GM12878 (cell line): ENCODE measurements around the gene RHOB. TPM values are rescaled to one million over a fixed set of nuclear protein-coding genes. Genes with fewer than 3 reads are reported as not detected.

Experiments
- CTCF ChIP-seq, 3 experiments: IDR thresholded peaks in 2 of 3; conservative IDR thresholded peaks in 1 of 3; 2 replicates each; pipeline ENCODE4 v1.5.1; 2011; ENCODE audit warnings: low read depth in 3 of 3, low read length in 3 of 3, mild to moderate bottlenecking in 3 of 3, control low read depth in 2 of 3, moderate library complexity in 2 of 3, inconsistent platforms in 1 of 3, mixed read lengths in 1 of 3; ENCODE audit not compliant: control insufficient read depth in 2 of 3, insufficient read depth in 1 of 3; ENCODE audit errors: extremely low read depth in 1 of 3
- EGR1 ChIP-seq, 2 experiments: IDR thresholded peaks; 1 replicate in 1 of 2; 2 replicates in 1 of 2; pipeline ENCODE4 v1.6.1; 2011 to 2012; ENCODE audit warnings: low read depth in 2 of 2, low read length in 2 of 2, borderline replicate concordance in 1 of 2, mild to moderate bottlenecking in 1 of 2, moderate library complexity in 1 of 2
- IKZF2 ChIP-seq, 2 experiments: fragments of 450-650 bp; IDR thresholded peaks; 2 replicates each; pipeline ENCODE4 v1.6.1; 2017; ENCODE audit warnings: mild to moderate bottlenecking in 2 of 2, moderate library complexity in 2 of 2
- IRF3 ChIP-seq: fragments of 450-650 bp; IDR thresholded peaks from 2 replicates; pipeline ENCODE4 v1.6.1; 2014; ENCODE audit warnings: mild to moderate bottlenecking
- KAT2A ChIP-seq: conservative IDR thresholded peaks from 2 replicates; pipeline ENCODE4 v1.6.1; 2011; ENCODE audit warnings: low read depth, low read length; ENCODE audit not compliant: control insufficient read depth
- SPI1 ChIP-seq: IDR thresholded peaks from 2 replicates; pipeline ENCODE4 v1.6.1; 2011; ENCODE audit warnings: low read depth, mild to moderate bottlenecking, low read length, moderate library complexity, borderline replicate concordance; ENCODE audit not compliant: insufficient read depth
- SUZ12 ChIP-seq: fragments of 200-600 bp; sonication (generic); IDR thresholded peaks from one replicate; pipeline ENCODE4 v1.6.1; 2018; ENCODE audit warnings: antibody characterized with exemption, mild to moderate bottlenecking; ENCODE audit not compliant: unreplicated experiment
- TCF12 ChIP-seq: IDR thresholded peaks from 2 replicates; pipeline ENCODE4 v1.6.1; 2011; ENCODE audit warnings: low read depth, mild to moderate bottlenecking, low read length
- ZBTB33 ChIP-seq: fragments of 450-650 bp; IDR thresholded peaks from 2 replicates; pipeline ENCODE4 v1.6.1; 2017; ENCODE audit warnings: mild to moderate bottlenecking
- ZNF24 ChIP-seq: fragments of 450-650 bp; IDR thresholded peaks from 2 replicates; pipeline ENCODE4 v1.6.1; 2017; ENCODE audit warnings: antibody characterized with exemption, mild to moderate bottlenecking
- polyA plus RNA-seq, 11 experiments: library from polyadenylated mRNA; depleted of rRNA in 4 of 11; unstranded in 6 of 11; stranded (reverse) in 5 of 11; fragments of >200 nt; fragmentation: Nextera tagmentation in 4 of 11; fragmentation: Illumina TruSeq in 1 of 11; extraction: Ambion mirVana in 4 of 11; extraction: Trizol in 1 of 11; gene quantifications; 1 replicate in 1 of 11; 2 replicates in 10 of 11; pipeline versions ENCODE4 v1.2.1 to v1.2.3, GENCODE V29; 2011 to 2016; ENCODE audit warnings: inconsistent platforms in 2 of 11, missing spikeins in 2 of 11, low read depth in 1 of 11
- total RNA-seq, 4 experiments: library from RNA; depleted of rRNA in 3 of 4; stranded (reverse); fragments of >200 nt in 3 of 4; fragmentation: Illumina TruSeq in 1 of 4; extraction: Trizol in 1 of 4; gene quantifications; 2 replicates each; pipeline versions ENCODE4 v1.2.1 to v1.2.3, GENCODE V29; 2013 to 2021
- TF ChIP-seq, protein P1 (sequence below): fragments of 450-650 bp; IDR thresholded peaks from 2 replicates; pipeline ENCODE4 v1.6.1; 2016; ENCODE audit warnings: mild to moderate bottlenecking, moderate library complexity, borderline replicate concordance

The RHOB gene
- total and polyA plus RNA-seq, 10 of the 15 experiments (the other 5 are each of a cell fraction or from before 2014, with no cell fraction given) = 0.03 to 4.5 (median 1.2) TPM

GRCh38 chr2:20448977-20449306, 2.1 kb downstream of the RHOB start (continued):
- TF ChIP-seq TCF12 (no peak), CTCF (IDR thresholded peaks at IDR 0.05 in 2 of 3, conservative IDR thresholded peaks at IDR 0.05 in 1 of 3; ENCODE audit: control insufficient read depth in 2 of 3, extremely low read depth in 1 of 3, insufficient read depth in 1 of 3, low read depth in 3 of 3, low read length in 3 of 3) (no peak), EGR1 (IDR thresholded peaks at IDR 0.05; ENCODE audit: borderline replicate concordance in 1 of 2, low read depth in 2 of 2, low read length in 2 of 2) (no peak), IKZF2 (IDR thresholded peaks at IDR 0.05) (no peak), ZBTB33 (no peak), ZNF24 (no peak), IRF3 (no peak), KAT2A (no peak), SPI1 (no peak), SUZ12 (no peak)
- TF ChIP-seq, protein P1, sequence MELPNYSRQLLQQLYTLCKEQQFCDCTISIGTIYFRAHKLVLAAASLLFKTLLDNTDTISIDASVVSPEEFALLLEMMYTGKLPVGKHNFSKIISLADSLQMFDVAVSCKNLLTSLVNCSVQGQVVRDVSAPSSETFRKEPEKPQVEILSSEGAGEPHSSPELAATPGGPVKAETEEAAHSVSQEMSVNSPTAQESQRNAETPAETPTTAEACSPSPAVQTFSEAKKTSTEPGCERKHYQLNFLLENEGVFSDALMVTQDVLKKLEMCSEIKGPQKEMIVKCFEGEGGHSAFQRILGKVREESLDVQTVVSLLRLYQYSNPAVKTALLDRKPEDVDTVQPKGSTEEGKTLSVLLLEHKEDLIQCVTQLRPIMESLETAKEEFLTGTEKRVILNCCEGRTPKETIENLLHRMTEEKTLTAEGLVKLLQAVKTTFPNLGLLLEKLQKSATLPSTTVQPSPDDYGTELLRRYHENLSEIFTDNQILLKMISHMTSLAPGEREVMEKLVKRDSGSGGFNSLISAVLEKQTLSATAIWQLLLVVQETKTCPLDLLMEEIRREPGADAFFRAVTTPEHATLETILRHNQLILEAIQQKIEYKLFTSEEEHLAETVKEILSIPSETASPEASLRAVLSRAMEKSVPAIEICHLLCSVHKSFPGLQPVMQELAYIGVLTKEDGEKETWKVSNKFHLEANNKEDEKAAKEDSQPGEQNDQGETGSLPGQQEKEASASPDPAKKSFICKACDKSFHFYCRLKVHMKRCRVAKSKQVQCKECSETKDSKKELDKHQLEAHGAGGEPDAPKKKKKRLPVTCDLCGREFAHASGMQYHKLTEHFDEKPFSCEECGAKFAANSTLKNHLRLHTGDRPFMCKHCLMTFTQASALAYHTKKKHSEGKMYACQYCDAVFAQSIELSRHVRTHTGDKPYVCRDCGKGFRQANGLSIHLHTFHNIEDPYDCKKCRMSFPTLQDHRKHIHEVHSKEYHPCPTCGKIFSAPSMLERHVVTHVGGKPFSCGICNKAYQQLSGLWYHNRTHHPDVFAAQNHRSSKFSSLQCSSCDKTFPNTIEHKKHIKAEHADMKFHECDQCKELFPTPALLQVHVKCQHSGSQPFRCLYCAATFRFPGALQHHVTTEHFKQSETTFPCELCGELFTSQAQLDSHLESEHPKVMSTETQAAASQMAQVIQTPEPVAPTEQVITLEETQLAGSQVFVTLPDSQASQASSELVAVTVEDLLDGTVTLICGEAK = no peak
